HepG2 (cell line): ENCODE results near the gene IRAK2. TPM values are rescaled to one million over a fixed set of nuclear protein-coding genes. Genes with fewer than 3 reads are reported as not detected.
A peak's percentile ranks its signal among the peaks of the same experiment; 100 is the strongest.
"Not testable (repeated sequence)": the region's sequence is repeated elsewhere in the genome, so short reads cannot be mapped to it uniquely, and the experiment has no call there.

Source experiments
- ATAC-seq: fragments of 200-7000 bp; cut with Tn5 transposase; 3 replicates; pipeline ENCODE4 v1.9.1; 2020; ENCODE audit warnings: mild to moderate bottlenecking, moderate library complexity
- BruUV-seq: library from RNA; stranded (reverse); fragments of 400-500 nt; replicated peaks from 2 replicates; lab custom pipeline; 2021; lab: Mats Ljungman, UMichigan
- CTCF ChIA-PET: fragments of 300-600 bp; formaldehyde crosslinking; extraction: SDS; loops from one replicate; lab custom pipeline; 2021; ENCODE audit warnings: low total read pairs, inconsistent platforms, low intra/inter-chr PET ratio; lab: Yijun Ruan, JAX
- POLR2A ChIA-PET: fragments of 350-600 bp; sonication (Branson Sonifier 250); formaldehyde crosslinking; loops from one replicate; lab custom pipeline; 2020; ENCODE audit warnings: antibody characterized with exemption, inconsistent platforms; lab: Yijun Ruan, JAX
- DNase-seq: peaks from one replicate; pipeline ENCODE4 v3.0.0-alpha.2; 2015; ENCODE audit warnings: low spot score
- FAIRE-seq: peaks from 3 replicates; lab custom pipeline; 2011; peaks lifted over from hg19 to GRCh38; lab: Jason Lieb, UNC
- H2AFZ ChIP-seq: one replicate; pipeline ENCODE4 v1.6.1; 2011; ENCODE audit warnings: low read length, inconsistent platforms
- H3K27ac ChIP-seq: fragments of 300-600 bp; 3 replicates; pipeline ENCODE4 v1.8.0; 2011; ENCODE audit warnings: mixed run types, mild to moderate bottlenecking, mixed read lengths, low read length, inconsistent platforms; ENCODE audit not compliant: insufficient read depth; ENCODE audit errors: extremely low read length
- H3K27me3 ChIP-seq, 2 experiments: fragments of 200-600 bp in 1 of 2; 2 replicates in 1 of 2; 3 replicates in 1 of 2; pipeline versions ENCODE4 v1.6.0 to v1.8.0; 2011; ENCODE audit warnings: low read length in 2 of 2, mild to moderate bottlenecking in 2 of 2, moderate library complexity in 2 of 2, inconsistent platforms in 1 of 2; ENCODE audit not compliant: insufficient read depth in 2 of 2, control insufficient read depth in 1 of 2
- H3K36me3 ChIP-seq, 2 experiments: fragments of 200-600 bp in 1 of 2; replicated peaks in 1 of 2; 2 replicates in 1 of 2; 3 replicates in 1 of 2; pipeline versions ENCODE4 v1.5.1 to v1.8.0; 2011; ENCODE audit warnings: low read length in 2 of 2, inconsistent platforms in 1 of 2; ENCODE audit not compliant: insufficient read depth in 2 of 2, control insufficient read depth in 1 of 2
- H3K4me1 ChIP-seq: 2 replicates; pipeline ENCODE4 v1.5.1; 2012; ENCODE audit warnings: low read length, inconsistent platforms; ENCODE audit not compliant: insufficient read depth
- H3K4me2 ChIP-seq: 2 replicates; pipeline ENCODE4 v1.6.0; 2011; ENCODE audit warnings: low read depth, low read length, inconsistent platforms
- H3K4me3 ChIP-seq, 3 experiments: fragments of 200-600 bp in 1 of 3; sonication (generic), shearing (Covaris generic) in 1 of 3; replicated peaks in 1 of 3; 2 replicates each; pipeline ENCODE4 v1.5.1; 2011 to 2016; ENCODE audit warnings: low read length in 3 of 3, inconsistent platforms in 2 of 3, low read depth in 2 of 3, mild to moderate bottlenecking in 2 of 3, control low read depth in 1 of 3, mixed read lengths in 1 of 3; ENCODE audit not compliant: insufficient read depth in 1 of 3
- H3K79me2 ChIP-seq: one replicate; pipeline ENCODE4 v1.6.1; 2011; ENCODE audit warnings: low read length, inconsistent platforms; ENCODE audit not compliant: insufficient read depth
- H3K9ac ChIP-seq: 2 replicates; pipeline ENCODE4 v1.6.0; 2011; ENCODE audit warnings: mild to moderate bottlenecking, low read depth, low read length, inconsistent platforms; ENCODE audit not compliant: insufficient read depth
- H3K9me3 ChIP-seq: 2 replicates; pipeline ENCODE4 v1.5.1; 2012; ENCODE audit warnings: mild to moderate bottlenecking, low read length
- H4K20me1 ChIP-seq: 2 replicates; pipeline ENCODE4 v1.6.0; 2011; ENCODE audit warnings: inconsistent platforms, mild to moderate bottlenecking, low read length, moderate library complexity; ENCODE audit not compliant: insufficient read depth
- HHEX ChIP-seq: IDR thresholded peaks from 2 replicates; pipeline ENCODE4 v1.6.1; 2016; ENCODE audit warnings: control low read depth
- RFXAP ChIP-seq: sonication (generic); formaldehyde crosslinking; IDR thresholded peaks from 2 replicates; pipeline ENCODE4 v1.4.0; 2020; ENCODE audit warnings: missing genetic modification reagents, borderline replicate concordance
- SALL2 ChIP-seq: sonication (generic); formaldehyde crosslinking; IDR thresholded peaks from 2 replicates; pipeline ENCODE4 v1.8.1; 2023; ENCODE audit warnings: mild to moderate bottlenecking, missing genetic modification reagents, inconsistent platforms
- ZNF556 ChIP-seq: sonication (generic); formaldehyde crosslinking; IDR thresholded peaks from 2 replicates; pipeline ENCODE4 v1.4.0; 2020; ENCODE audit warnings: mild to moderate bottlenecking, missing genetic modification reagents, borderline replicate concordance
- ZNF879 ChIP-seq: sonication (generic); formaldehyde crosslinking; IDR thresholded peaks from 2 replicates; pipeline ENCODE4 v1.8.1; 2023; ENCODE audit warnings: missing genetic modification reagents
- WGBS: methylation state at CpG from one replicate; pipeline ENCODE4 v1.1.6; 2017; ENCODE audit warnings: low lambda C conversion rate; 5-methylcytosine and 5-hydroxymethylcytosine counted together
- in situ Hi-C: cut with HindIII; loops from 2 replicates; pipeline ENCODE4 v1.10.0; 2017; ENCODE audit warnings: low pct_unique_long_range_greater_than_20kb; ENCODE audit not compliant: extremely low pct_ligation_motif_present
- intact Hi-C: fragments of 100-400 bp; cut with micrococcal nuclease; formaldehyde crosslinking; loops from one replicate; pipeline ENCODE4 v1.10.0; 2022; ENCODE audit not compliant: unreplicated experiment
- polyA plus RNA-seq, 8 experiments: library from polyadenylated mRNA; depleted of rRNA in 3 of 8; stranded (reverse) in 7 of 8; unstranded in 1 of 8; fragments of >200 nt; fragmentation: Illumina TruSeq in 4 of 8; extraction: Trizol in 4 of 8; gene quantifications; 2 replicates each; pipeline versions ENCODE4 v1.2.1 to v1.2.3, GENCODE V29; 2011 to 2016; ENCODE audit warnings: low read depth in 4 of 8, missing spikeins in 1 of 8, mixed read lengths in 1 of 8; ENCODE audit not compliant: insufficient read depth in 1 of 8
- total RNA-seq, 5 experiments: library from RNA; depleted of rRNA; stranded (reverse); fragments of >200 nt; fragmentation: Illumina TruSeq; extraction: Trizol; gene quantifications; 2 replicates each; pipeline ENCODE4 v1.2.3, GENCODE V29; 2016; ENCODE audit warnings: low read depth in 1 of 5
- TF ChIP-seq, protein P1 (sequence below): sonication (generic); formaldehyde crosslinking; IDR thresholded peaks from 2 replicates; pipeline ENCODE4 v1.5.0; 2020; ENCODE audit warnings: mild to moderate bottlenecking, missing genetic modification reagents
- TF ChIP-seq, protein P2 (sequence below): sonication (generic); formaldehyde crosslinking; IDR thresholded peaks from 2 replicates; pipeline ENCODE4 v1.4.0; 2020; ENCODE audit warnings: mild to moderate bottlenecking, missing genetic modification reagents, borderline replicate concordance

IRAK2 gene
- total and polyA plus RNA-seq, 2 of the 13 experiments (the other 11 are each of a cell fraction or from before 2014, with no cell fraction given) = 13.1 to 23.3 TPM

DNA sequence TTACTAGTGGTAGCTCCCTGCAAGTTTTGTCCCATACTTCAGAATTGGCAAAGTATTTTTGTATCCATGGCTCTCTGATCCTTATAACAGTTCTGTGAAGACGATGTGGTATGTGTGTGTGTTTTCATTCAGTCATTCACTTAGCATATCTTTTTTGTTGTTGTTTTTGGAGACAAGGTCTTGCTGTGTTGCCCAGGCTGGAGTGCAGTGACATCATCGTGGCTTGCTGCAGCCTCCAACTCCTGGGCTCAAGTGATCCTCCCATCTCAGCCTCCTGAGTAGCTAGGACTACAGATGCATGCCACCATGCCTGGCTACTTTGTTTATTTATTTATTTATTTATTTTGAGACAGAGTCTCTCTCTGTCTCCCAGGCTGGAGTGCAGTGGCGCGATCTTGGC, 11.4 kb downstream of the IRAK2 start:
- H3K9me3 ChIP-seq, intact Hi-C loops, H3K27me3 ChIP-seq: not testable (repeated sequence)
- TF ChIP-seq, protein P1, sequence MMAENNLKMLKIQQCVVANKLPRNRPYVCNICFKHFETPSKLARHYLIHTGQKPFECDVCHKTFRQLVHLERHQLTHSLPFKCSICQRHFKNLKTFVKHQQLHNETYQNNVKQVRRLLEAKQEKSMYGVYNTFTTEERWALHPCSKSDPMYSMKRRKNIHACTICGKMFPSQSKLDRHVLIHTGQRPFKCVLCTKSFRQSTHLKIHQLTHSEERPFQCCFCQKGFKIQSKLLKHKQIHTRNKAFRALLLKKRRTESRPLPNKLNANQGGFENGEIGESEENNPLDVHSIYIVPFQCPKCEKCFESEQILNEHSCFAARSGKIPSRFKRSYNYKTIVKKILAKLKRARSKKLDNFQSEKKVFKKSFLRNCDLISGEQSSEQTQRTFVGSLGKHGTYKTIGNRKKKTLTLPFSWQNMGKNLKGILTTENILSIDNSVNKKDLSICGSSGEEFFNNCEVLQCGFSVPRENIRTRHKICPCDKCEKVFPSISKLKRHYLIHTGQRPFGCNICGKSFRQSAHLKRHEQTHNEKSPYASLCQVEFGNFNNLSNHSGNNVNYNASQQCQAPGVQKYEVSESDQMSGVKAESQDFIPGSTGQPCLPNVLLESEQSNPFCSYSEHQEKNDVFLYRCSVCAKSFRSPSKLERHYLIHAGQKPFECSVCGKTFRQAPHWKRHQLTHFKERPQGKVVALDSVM (CRISPR knock-in tag) = peak; percentile 47; the same call in 1 of the 2 replicates
- TF ChIP-seq, all 625 proteins: peak for 1; not testable (repeated sequence) for 624
- POLR2A ChIA-PET, H3K4me2 ChIP-seq, H3K4me3 ChIP-seq, in situ Hi-C loops, ATAC-seq, H3K27ac ChIP-seq, H4K20me1 ChIP-seq, H3K9ac ChIP-seq, CTCF ChIA-PET, BruUV-seq, FAIRE-seq, H2AFZ ChIP-seq, DNase-seq: not testable (repeated sequence)
- peaks cover 21% of the 10 kb centered on the region for H3K4me1 ChIP-seq
- H3K79me2 ChIP-seq = peaks cover 15% of the 10 kb centered on the region
- peaks cover 16 to 41% of the 10 kb centered on the region in 2 experiments for H3K36me3 ChIP-seq
- 99% methylated on average over 4 of the region's 4 CpGs for WGBS

DNA sequence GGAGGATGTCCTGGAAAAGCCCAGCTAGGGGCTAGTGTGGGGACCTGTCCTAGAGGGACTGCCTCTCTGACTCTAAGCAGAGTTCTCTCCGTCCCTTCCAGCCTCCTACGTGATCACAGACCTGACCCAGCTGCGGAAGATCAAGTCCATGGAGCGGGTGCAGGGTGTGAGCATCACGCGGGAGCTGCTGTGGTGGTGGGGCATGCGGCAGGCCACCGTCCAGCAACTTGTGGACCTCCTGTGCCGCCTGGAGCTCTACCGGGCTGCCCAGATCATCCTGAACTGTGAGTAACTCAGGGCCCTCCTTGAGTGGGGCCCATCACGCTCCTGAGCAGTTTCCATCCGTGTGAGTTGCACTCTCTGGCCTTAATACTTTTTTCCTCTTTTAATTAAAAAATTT, 13.0 kb downstream of the IRAK2 start:
- in situ Hi-C loops = no loop called here
- Histone ChIP-seq H3K79me2 (peaks cover 15% of the 10 kb centered on the region), H3K36me3 (peaks cover 16 to 38% of the 10 kb centered on the region in 2 experiments; a peak in 4 of 5 replicates), H4K20me1 (no peaks in the 10 kb centered on the region), H3K4me3 (no peak overlapping the region), H3K9ac (no peak overlapping the region), H2AFZ (no peak overlapping the region), H3K9me3 (no peaks in the 10 kb centered on the region), H3K27ac (no peak overlapping the region), H3K4me2 (no peak overlapping the region), H3K27me3 (no peaks in the 10 kb centered on the region), H3K4me1 (peaks cover 20% of the 10 kb centered on the region)
- BruUV-seq = no TSS peak
- no peak for TF ChIP-seq ZNF879 (CRISPR knock-in tag)
- no peak for TF ChIP-seq RFXAP (CRISPR knock-in tag)
- TF ChIP-seq, protein P2, sequence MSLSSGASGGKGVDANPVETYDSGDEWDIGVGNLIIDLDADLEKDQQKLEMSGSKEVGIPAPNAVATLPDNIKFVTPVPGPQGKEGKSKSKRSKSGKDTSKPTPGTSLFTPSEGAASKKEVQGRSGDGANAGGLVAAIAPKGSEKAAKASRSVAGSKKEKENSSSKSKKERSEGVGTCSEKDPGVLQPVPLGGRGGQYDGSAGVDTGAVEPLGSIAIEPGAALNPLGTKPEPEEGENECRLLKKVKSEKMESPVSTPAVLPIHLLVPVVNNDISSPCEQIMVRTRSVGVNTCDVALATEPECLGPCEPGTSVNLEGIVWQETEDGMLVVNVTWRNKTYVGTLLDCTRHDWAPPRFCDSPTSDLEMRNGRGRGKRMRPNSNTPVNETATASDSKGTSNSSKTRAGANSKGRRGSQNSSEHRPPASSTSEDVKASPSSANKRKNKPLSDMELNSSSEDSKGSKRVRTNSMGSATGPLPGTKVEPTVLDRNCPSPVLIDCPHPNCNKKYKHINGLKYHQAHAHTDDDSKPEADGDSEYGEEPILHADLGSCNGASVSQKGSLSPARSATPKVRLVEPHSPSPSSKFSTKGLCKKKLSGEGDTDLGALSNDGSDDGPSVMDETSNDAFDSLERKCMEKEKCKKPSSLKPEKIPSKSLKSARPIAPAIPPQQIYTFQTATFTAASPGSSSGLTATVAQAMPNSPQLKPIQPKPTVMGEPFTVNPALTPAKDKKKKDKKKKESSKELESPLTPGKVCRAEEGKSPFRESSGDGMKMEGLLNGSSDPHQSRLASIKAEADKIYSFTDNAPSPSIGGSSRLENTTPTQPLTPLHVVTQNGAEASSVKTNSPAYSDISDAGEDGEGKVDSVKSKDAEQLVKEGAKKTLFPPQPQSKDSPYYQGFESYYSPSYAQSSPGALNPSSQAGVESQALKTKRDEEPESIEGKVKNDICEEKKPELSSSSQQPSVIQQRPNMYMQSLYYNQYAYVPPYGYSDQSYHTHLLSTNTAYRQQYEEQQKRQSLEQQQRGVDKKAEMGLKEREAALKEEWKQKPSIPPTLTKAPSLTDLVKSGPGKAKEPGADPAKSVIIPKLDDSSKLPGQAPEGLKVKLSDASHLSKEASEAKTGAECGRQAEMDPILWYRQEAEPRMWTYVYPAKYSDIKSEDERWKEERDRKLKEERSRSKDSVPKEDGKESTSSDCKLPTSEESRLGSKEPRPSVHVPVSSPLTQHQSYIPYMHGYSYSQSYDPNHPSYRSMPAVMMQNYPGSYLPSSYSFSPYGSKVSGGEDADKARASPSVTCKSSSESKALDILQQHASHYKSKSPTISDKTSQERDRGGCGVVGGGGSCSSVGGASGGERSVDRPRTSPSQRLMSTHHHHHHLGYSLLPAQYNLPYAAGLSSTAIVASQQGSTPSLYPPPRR (CRISPR knock-in tag) = no peak
- no peak for TF ChIP-seq HHEX (CRISPR knock-in tag)
- TF ChIP-seq SALL2 (CRISPR knock-in tag) = no peak
- no peak for TF ChIP-seq ZNF556
- no peak for FAIRE-seq
- POLR2A ChIA-PET = no interaction called here
- no peak for ATAC-seq
- intact Hi-C loops = no loop called here
- DNase-seq = no peak
- 91% methylated on average over 7 of the region's 12 CpGs for WGBS
- CTCF ChIA-PET = no interaction called here
